SK-MEL-5 (cell line): ENCODE results near the gene SOX13. TPM values are rescaled to one million over a fixed set of nuclear protein-coding genes. Genes with fewer than 3 reads are reported as not detected.

Experiments used
- DNase-seq: peaks from one replicate; pipeline ENCODE4 v3.0.0-alpha.2; 2016; ENCODE audit warnings: low read depth, low spot score
- in situ Hi-C: cut with HindIII; loops from 2 replicates; pipeline ENCODE4 v1.10.0; 2016; ENCODE audit warnings: low sequenced_read_pairs, high pct_unique_total_duplicates, low pct_unique_long_range_greater_than_20kb
- total RNA-seq: library from RNA; depleted of rRNA; stranded (reverse); fragments of >200 nt; shearing (Covaris generic); gene quantifications from 2 replicates; pipeline ENCODE4 v1.2.3, GENCODE V29; 2014

SOX13 gene
- total RNA-seq, 1 experiment from 2014 or later, result 7.7 TPM

DNA sequence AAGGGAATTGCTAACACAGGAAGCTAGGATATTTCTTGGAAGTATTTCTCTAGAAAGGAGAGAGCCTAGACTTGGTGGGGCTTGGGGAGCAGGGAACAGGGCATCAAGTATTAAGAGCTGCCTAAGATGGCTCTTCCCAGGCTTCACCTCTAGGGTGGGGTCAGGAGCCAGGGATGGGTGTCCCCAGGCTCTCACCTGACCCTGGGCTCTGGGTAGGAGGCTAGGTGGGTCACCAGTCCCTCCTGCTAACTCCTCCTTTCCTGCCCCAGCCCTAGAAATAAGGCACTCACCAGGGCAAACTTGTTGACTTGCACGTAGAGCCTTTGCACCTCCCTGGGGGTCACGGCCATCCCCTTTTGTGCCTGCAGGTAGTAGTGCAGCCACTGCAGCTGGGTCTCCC is 63.9 kb downstream of the SOX13 start:
- no peak for DNase-seq
- in situ Hi-C loops, result no loop called here

DNA sequence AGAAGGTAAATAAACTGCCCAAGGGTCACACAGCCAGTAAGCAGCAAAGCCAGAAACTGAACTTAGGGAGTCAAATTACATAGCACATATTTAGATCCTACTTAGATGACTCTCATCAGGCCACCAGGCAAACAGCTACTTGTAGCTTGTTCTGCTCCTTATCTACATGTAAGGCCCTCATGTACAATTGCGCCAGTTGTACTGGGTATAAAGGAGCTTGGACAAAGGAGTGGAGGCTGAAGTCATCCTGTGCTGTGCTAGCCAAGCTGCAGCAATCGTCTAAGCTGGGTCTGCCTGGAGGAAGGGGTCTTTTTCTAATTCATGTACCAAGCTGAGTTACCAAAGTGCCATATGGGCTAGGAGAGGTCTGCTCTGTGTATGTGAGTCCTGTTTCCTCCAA is 66.2 kb downstream of the SOX13 start:
- in situ Hi-C loops, result no loop called here
- no peak for DNase-seq

DNA sequence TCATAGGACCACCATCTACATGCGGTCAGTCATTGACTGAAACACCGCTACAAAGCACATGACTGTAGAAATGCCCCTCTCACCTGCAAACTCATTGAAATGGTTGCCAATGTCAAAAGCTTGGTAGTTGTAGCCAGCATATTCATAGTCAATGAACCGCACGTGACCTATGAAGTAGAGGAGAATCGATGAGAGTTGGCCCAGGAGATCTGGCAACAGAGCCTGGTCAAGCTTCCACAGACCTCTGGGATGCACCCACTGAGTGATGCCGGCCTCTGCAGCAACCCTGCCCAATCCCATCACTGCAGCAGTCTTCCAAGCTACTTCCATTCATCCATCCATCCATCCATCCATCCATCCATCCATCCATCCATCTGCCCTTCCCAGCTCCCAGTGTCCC is 67.0 kb downstream of the SOX13 start:
- in situ Hi-C loops, result no loop called here
- DNase-seq, result no peak

DNA sequence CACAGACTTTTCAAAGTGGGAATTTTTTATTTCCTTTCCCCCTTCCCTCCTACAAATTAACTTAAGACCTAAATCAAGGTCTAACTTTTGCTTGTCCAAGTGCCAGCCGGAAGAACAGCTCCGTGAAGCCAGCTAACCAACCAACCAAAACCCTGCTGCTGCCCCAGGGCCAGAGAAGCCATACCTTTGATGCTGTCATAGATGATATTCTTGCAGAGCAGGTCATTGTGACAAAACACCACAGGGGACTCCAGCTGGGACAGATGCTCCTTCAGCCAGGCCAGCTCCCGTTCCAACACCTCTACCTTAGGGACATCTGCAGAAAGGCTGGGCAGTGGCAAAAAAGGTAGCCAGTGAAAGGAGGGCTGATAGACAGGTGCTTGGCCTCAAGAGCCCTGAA is 68.2 kb downstream of the SOX13 start:
- in situ Hi-C loops, result no loop called here
- DNase-seq, result no peak

DNA sequence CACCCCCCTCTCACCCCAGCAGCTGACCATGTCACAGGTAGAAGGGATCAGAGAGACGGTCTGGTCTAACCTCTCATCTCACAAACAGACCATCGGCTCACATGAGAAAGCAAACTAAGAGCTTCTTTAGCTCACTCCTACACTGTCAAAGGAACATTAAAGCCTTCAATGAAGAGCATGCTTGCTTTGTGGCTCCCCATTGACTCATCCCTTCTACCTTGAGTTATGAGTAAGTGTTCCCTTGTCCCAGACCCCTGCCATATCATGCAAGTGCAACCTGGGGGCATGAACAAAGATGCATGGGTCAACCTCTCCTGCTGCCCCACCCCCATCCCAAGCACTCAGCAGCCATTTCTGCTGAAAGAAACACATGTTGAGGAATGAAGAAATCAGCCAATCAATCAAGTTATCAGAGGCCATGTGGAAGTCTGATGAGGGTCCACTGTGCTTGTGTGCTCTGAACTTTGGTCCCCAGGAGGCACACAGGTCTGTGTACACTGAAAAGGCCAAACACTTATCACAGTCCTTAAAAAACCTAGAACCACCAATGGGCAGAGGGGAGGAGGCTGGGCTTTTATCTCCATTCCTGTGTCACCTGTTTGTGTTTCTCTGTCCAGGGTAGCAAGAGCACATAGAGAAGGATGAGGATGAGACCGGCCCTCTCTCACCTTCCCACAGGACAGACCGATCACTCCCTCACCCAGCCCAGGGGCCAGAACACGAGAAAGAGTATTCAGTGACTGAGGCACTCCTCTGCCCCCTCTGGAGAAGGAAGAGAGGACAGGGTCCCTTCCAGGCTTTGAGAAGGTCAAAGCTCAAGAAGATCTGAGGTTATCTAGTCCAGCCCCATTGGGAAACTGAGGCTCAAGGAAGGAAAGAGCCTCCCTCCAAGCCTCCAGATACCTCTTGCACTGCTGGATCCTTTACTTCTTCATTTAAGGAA is 69.4 kb downstream of the SOX13 start:
- in situ Hi-C loops, result no loop called here
- DNase-seq, result no peak

DNA sequence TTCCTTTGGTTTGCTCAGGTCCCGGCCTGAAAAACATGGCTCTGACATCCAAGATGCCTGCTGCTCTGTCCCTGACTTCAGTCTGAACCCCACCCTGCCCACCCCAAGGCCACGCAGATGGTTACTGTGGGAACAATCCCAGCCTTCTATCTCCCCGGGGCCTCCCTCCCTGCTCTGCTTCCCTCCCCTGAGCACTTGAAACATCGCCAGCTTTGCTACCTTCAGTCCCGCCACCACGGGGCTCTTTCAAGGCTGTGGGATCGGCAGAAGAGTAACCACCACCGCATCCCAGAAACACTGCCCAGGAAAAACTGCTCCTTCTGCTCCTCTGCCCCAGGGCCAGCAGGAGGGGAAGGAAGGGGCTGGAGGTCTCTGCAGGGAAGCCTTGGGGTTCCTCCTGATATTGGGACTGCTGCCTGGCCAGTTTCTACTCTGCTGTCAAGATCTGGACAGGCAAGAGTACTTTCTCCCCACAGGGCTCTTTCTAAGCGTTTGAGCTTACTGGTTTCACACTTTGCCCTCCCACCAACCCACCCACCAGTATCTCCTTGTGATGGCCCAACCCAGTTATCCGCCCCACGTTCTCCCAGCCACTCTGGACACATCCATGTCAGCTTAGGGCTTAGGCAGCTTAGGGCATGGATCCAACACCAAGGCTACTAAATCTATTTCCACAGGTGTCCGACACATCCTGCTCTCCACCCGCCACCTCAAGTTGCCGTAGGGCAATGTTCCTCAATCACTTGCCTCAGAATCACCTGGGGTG is 70.5 kb downstream of the SOX13 start:
- in situ Hi-C loops, result no loop called here
- DNase-seq, result no peak

DNA sequence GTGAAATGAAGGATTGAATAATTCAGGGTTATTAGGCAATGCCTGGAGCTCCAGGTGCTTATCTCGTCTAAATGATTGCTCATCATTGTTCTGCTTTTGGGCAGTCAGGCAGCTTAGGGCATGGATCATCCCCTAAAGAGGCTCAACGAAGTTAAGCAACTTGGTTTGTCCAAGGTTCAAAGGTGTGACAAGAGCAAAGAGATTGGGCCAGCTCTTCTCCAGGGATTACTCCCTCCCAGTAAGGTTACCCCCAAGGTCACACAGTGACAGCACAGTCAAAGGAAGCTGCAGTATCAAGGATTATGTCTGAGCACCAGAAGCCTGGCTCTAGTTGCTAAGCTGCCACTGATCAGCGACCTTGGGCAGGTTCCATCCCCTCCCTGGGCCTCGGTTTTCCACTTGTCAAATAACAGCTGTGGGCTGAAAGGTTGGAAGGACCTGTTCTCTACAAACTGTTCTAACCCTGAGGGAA is 72.2 kb downstream of the SOX13 start:
- in situ Hi-C loops, result no loop called here

DNA sequence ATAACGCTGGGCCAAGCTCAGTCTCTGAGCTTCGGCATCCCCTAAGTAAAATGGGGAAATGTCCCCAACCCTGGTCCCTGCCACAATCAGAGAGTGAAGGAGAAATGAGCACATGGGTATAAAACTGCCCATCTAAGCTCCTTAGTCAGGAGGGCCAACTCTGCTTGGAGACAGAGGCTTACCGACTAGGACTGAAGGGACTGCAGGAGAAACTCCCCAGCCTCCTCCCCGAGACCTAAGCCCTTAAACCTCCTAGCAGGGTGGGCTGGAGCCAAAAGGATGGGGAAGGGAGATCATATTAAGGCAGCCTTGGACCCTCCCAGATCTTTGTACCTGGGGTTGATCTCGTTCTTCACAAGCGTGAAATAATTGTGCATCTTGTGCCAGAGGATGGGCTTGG is 73.4 kb downstream of the SOX13 start:
- no peak for DNase-seq
- in situ Hi-C loops, result no loop called here

More for the DNA sequence above, 72.2 kb downstream of the SOX13 start:
- DNase-seq, result no peak

DNA sequence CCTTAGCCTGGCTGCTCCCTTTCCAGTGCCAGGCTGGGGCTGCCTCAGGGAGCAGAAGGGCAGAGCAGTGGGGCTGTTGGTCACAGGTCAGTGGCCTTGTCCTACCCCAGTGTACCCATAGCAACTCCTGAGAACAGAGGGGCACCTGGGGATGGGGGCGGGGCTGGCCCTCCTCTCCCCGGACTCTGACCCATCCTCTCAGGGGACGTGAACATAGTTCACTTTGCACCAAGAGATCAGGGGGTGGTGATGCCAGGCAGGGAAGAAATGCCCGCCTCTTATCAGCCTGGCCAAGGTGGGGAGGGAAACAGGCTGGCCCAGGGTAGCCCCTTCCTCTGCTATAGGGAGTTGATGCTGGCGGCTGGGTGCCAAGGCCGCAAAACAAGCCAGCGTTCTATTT is 74.0 kb downstream of the SOX13 start:
- DNase-seq, result no peak
- in situ Hi-C loops, result no loop called here

DNA sequence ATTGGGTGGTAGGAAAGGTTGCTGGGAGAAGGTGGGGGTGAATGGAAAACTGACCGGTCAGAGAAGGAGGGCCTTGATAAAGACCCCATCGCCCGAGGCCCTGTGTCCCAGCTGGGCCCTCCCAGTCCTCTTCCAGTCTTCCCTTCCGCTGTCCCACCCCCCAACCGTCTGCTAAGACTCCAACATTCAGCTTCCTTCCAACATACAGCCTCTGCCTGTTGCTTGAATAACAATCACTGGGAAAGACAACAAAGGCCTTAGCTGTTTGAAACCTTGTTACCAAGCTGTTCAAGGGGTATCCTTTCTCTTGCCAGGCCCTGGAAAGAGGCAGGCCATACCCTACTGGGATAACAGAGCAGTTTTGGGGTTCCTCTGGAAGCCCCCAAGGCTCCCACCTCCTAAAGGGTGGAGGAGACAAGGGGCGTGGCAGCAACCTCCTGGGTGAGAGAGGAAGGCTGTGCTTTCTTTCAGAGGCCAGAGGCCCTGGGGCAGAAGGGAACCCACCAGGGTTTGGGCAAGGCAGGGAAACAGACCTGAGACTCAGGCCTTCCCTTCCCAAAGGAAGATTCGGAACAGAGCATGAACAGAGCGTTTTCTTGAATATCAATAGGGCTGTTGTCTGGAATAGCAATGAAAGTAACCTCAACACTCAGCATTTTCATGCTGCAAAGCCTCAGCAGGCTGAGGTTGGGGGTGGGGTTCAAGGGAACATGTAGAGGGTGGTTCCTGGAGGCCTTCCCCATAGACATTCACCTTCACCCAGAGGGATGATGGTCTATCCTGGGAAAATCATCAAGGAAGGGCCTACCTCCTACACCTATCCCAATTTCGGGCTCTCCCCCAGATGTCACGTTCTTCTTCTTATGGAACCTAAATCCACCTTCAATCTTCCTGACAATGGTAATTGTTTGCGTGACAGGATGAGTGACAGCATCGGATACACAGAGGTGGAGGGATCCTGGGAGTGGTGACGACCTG is 74.8 kb downstream of the SOX13 start:
- peak; percentile 85 for DNase-seq
- in situ Hi-C loops, result no loop called here

DNA sequence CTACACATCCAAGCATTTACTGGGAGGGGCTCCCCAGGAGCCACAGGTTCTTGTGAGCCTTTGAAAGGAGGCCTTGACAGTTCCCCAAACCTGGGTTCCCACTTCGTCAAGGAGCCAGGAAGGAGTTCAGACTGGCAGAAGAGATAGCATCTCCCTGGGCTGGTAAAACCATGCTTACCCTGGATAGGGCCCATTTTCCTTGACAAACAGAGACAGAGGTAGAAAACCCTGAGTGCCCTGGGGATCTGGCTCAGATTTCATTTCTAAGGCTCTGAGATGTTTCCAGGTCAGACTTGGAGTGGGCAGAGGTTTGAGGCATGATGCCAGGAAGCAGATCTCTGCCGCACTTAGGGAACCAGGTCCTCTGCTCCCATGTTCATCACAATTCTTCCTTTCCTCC is 76.2 kb downstream of the SOX13 start:
- DNase-seq, result no peak
- in situ Hi-C loops, result no loop called here

DNA sequence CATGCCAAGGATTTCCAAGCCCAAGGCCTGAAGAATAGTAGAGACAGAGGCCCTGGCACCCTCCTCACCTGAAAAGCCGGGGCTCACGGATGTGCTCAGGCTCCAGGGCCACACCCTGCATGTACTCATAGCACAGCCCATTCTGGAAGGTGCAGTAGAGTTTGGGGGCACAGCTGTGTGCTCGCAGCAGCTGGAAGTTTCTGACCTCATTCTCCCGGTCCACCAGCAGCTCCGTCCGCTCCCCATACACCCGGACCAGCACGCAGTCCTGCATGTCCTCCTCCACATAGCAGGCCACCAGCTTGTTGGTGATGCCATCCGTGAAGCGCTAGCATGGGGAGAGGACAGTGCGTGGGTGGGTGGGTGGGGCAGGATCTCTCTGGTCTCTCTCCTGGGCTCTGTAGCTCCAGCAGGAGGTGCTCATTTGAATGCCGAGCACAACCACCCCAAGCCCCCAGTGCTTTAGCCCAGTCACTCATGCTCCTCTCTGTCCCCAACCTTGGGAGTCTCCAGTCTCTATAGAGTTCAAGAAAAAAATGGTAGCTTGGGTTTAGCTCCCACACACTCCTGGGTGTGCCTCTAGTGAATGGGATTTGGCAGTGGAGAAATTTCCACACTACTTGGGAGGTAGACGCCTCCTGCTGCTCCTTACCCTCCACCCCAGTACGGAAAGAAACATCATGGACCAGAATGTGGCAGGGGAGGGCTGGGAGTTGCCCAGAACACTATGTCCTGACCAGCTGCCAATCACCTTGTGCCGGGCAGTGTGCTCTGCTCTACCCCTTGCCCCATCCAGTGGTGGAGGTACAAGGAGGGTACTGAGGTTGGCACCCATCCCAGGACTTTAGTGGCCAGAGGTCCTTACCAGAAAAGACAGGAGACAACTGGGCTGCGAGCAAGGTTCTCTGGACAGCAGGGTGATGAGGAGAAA is 77.0 kb downstream of the SOX13 start:
- no peak for DNase-seq
- in situ Hi-C loops, result no loop called here

DNA sequence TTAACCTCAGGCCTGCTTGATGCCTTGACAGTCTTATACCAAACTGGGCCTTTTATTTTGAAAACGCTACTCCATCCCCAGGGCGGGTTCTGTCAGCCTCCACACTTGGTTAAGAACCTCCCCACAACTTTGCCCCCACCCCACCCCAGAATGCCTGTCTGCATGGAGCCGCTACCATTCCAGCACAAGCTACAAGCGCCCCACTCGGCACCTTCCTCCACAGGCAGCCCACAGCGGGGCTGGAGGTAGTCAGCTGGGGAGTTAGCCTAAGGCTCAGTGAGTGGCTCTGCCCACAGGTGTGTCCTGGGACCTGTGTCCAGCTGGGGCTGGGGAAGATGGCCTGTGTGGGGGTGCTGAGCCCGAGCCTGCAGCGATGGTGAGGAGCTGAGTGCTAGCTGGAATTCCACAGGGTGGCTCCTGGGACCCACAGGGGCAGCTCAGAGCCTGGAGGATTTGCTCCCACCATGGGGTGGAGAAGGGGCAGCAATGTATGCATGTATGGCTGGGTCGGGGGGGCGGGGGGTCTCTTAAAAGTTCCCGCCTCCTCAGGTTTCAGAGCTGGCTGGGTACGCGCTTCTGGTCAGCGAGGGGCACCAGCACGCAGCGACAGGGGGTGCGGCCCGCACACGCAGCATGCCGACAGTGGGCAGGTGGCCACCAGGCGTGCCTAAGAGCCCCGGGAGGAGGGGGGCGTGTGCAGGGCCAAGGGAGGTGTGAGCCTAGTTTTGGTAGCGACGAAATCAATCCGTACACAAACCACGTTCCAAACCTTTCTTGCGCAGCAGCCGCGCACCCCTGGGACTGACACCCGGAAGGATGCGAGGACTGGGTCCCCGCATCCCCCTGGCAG is 78.0 kb downstream of the SOX13 start:
- in situ Hi-C loops, result no loop called here

DNA sequence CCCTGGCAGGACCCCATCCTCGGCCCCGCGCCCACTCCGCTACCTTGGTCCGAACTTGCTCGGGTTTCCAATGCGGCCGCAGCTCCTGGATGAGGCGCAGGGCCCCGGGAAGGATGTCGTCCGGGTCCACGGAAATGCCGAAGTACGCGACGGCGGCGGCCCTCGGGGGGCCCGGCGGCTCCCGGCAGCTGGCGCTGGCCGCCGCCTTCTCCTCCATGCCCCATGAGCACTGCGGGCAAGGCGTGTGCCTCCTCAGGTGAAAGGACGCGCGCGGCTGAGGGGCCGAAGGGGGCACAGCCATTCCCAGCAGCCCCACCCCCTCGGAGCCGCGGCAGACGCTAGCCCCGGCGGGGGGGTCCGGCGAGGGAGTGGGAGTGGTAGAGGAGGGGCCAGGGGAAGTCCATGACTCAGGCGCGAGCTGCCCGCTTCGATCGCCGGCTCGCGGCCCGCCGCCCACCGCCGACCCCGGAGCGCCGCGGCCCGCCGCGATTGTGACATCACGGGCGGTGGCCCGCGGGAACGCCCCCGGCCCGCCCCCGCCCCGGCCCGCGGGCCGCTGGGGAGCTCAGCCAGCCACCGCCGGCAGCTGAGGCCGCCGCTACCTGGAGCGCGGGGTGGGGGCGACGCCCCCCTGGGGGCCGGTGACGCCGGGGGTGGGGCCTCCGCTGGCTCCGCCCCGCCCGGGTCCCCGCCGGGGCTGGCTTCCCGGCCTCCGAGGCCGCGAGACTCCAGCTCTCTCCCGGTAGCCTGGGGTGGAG is 78.8 kb downstream of the SOX13 start, which contains the start of gene ETNK2:
Gene ETNK2 (minus strand): TSS at position 493 of the 758 bp plus-strand sequence. CDS start 192 bp downstream, at position 301.
- in situ Hi-C loops, result no loop called here
- peak; percentile 57 for DNase-seq

More for the DNA sequence above, 78.0 kb downstream of the SOX13 start:
- no peak for DNase-seq
